ENCODE data around the gene APAF1.
"Not testable (repeated sequence)": the region's sequence is repeated elsewhere in the genome, so short reads cannot be mapped to it uniquely, and the experiment has no call there.

APAF1 gene

DNA sequence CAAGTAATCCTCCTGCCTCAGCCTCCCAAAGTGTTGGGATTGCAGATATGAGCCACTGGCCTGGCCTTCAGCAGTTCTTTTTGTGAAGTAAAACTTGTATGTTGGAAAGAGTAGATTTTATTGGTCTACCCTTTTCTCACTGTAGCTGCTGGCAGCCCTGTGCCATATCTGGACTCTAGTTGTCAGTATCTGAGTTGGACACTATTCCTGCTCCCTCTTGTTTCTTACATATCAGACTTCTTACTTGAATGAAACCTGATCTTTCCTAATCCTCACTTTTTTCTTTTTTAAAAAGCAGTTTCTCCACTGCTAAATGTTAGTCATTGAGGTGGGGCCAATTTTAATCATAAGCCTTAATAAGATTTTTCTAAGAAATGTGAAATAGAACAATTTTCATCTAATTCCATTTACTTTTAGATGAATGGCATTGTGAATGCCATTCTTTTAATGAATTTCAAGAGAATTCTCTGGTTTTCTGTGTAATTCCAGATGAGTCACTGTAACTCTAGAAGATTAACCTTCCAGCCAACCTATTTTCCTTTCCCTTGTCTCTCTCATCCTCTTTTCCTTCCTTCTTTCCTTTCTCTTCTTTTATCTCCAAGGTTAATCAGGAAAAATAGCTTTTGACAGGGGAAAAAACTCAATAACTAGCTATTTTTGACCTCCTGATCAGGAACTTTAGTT is 88.7 kb downstream of the APAF1 start:
- no peak for DNase-seq

DNA sequence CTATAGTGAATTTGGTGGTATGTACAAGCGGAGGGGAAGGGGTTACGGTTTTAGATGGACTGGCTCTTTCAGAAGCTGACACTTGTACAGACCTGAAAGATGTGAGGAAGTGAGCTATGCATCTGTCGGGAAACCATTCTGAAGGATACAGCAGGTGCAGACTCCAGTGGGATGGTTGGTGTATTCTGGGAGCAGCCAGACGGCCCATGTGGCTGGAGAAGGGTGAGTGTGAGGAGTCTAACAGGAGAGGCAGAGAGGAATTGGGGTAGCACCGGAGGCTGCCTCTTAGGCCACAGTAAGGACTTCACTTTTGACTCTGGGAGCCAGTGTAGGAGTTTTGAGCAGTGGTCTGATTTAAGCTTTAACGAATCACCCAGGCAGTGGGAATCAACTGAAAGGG is 90.7 kb downstream of the APAF1 start:
- no peak for DNase-seq

DNA sequence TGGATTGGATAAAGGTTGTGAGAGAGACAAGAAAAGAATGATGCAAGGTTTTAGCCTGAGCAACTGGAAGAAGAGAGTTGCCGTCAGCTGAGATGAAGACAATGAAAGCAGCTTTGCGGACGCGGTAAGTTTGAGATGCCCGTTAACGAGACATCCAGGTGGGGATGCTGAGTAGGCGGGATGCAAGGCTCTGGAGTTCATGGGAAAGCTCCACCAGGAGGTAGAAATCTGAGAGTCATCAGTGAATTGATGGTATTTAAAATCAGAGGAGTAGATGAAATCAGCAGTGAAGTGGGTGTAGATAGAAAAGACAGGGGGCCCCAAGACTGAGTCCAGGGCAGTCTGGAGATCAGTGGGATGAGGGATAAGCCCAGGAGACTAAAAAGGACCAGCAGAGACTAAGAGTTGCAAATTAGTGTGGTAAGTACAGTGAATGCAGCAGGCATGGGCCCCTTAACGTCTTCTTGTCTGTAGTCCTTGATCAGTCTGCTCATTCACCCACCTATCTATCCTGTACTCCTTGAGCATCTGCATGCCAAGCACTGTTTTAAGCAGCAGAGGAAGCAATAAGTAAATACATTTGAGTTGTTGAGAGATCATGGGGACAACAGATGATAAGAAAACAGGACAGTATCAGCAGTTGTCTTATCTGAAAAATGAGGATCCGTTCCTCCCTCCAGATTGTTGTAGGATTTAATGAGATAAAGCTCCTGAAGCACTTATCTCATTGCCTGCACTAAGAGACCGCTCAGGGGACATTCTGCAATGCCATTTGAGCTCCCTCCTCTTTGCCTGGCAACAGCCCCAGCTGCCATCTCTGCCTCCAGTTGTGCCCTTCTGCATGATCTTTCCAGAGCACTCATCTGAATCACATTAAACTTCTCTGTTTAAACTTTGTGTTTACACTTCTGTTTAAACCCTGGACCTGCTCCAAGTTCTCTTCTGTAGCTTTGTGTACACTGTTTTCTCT is 91.5 kb downstream of the APAF1 start:
- DNase-seq, result no peak

DNA sequence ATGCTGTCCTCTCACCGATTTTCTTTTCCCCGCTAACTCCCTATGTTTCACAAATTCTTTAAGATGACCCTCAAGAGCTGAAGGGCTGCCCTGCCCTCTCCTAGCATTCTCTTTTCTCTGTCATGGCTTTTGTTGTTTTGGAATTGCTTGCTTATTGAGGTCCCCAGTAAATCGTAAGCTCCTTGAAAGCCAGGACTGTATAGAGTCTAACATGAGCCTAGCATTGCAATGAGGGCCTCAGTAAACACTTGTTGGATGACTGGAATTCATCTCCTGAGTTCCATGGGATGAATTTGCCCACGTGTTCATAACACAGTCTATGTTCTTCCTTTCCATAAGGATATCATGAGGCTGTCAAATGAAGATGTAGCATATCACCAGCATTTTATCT is 92.2 kb downstream of the APAF1 start:
- DNase-seq, result no peak

DNA sequence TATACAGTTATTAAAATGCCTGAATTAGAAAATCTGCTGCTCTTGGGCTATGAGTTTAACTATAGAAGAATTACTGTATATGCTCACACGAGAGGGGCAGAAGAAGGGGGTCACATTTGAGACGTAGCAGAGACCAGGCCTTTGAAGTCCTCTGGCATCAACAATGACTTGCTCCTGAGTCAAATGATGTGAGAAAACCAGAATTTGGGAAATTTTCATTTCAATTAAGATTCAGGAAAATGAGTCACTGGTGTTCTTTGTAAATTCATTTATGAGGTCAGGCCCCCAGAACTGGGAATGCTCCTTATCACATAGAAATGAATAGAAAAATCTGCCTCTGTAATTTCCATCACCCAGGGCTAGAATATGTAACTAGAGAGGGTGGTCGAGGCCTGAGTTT is 92.9 kb downstream of the APAF1 start:
- DNase-seq, result no peak

DNA sequence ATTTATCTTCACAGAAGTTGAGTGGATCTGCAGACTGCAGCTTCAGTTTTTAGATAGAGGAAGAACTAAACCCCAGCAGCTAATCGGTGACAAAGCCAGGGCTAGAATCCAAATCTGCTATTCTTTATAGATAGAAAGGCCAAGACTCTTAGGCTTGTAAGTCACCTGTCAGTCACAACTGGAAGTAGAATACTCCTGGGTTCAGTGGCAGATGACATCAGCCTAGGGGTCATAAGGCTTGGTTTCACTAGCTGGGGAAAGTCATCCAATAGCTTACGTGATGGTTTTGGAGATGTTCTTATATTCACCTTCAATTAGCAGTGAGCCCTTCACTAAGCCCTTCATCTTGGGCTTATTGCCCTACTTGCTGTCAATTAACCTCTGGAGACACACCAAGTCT is 93.4 kb downstream of the APAF1 start:
- no peak for DNase-seq

DNA sequence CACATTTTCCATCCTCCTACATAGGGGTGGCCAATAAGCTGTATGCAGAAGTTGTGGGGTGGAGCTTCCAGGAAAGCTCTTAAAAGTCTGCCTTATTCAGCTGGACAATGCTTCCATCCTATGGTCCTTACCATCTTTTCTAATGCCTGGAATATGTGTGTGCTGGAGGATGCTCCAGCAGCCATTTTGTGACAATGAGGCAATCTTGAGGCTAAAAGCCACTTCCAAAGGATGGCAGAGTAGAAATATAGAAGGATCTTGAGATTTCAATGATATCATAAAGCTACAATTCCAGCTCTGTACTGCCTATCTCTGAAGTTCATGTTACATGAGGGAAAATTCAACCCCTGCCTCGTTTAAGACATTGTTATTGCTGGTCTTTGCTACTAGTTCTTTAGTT is 95.7 kb downstream of the APAF1 start:
- DNase-seq, result no peak

DNA sequence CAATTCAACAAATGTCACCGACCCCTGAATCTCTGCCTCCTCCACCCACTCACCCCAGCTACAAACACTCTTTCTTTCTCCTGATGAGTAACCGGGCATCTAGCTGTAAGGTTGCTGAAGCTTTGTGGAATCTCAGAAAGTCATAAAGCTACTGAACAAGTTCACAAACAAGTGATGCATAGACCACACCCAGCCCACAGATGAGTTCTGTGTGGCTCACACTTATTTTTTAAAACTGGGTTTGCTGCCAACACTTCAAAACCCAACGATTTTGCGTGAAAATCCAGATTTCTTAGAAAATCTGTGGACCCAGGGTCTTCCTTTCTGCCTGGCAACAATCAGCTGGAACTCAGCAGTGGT is 96.1 kb downstream of the APAF1 start:
- no peak for DNase-seq

DNA sequence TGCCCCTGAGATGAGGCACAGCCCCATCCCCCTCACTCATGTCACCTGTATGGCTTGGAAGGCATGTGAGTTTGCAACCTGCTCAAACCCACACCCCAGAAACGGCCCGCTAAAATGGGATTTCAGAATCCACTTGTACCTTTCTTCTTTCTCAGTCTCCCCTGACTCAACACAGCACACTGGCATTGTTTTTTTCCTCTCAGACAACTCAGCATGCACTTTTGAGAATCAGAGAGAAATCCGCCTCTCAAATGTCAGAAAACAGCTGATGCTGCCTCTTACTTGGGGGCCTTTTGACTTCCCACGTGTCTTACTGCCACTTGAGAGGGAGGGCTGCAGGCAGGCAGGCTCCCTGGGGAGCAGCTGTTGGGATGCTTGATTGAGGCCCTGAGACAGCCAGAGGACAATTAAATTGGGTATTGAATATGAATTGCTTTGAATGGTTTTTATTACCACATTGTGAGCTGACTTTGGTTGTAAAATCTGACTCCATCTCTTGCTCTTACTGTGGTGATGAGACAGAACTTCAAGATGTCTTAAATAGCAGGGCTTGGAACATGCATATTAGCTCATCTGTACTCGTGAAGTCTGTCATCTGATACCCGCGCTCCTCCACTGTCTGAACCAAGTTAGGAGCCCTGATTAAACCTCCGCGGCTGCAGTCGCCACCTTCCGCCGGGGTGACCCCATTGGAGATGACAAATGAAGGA is 96.6 kb downstream of the APAF1 start:
- no peak for DNase-seq

DNA sequence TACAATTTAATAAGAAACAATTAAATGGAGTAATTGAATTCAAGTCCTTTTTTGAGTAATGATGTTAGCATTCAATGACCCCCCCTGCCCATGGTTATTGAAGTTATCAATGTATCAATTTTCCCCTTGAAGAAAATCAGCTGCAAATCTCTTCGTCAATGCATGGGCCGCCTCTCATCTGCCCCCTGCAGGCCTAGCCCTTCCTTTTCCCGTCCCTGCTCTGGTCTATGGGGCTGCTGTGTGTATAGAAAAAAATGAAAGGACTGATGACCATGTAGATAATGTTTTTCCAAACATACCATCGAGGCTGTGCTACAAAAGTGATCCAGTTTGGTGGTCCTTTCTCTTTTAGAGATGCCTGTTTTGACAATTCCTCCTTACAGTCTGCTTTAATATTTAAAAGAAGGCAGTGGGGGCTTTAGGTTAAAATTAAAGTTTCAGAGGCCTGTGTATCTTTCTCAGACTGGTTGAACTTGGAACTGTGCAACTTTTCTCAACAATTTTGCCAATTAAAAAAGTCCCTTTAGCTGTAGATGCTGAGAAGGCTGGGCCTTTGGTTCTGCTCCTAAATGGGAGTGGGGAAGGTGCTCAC is 98.4 kb downstream of the APAF1 start:
- no peak for DNase-seq

DNA sequence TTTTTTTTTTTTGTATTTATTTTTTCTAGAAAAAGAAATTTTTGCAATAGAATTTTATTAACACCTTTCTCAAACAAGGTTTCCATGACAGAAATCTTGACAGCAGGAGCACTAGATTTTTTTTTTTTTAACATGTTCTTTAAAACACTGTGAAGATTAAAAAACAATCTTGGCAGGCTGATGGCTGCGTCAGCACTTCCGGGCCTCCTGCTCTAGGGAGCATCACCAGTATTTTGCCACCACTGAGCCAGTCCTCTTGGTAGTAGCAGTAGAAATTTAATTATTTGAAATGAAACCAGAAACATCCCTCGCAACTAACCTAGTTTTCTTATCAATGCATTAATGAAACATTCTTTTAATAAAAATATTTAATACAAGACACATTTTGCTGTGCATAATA is 99.6 kb downstream of the APAF1 start:
- DNase-seq, result no peak

DNA sequence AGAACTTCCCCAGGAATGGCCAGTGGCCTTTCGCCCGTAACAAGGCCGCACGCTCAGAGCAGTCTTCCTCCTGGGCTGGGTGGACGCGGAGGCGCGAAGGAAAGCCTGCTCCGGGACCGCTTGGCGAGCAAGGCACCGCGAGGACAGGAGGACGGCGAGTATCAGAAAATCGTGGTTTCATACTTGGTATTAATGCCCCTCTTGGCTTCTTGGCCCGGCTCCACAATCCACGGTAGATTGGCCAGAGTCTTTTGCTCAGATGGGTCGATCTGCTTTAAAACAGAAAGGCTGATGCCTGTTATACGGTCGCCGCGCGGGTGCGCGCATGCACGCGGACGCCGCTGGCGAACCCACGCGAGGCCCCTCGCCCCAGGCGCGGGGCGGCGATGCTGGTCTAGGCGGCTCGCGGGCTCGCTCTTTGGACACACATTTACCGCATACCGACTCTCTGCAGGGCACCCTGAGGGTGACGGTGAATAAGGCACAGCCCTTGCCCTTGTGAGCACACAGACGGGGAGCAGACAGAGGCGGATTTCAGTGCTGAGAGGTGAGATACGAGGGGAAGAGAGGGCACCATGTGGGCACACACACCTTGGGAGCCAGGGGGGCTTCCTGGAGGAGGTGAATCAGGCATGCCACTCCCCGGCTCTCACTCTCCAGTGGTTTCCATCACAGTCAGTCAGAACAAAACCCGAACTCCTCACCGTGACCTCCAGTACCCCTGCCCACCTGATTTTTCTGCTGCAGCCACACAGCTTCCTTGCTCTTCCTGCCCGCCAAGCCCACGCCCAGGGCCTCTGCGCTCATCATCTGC is 100.7 kb downstream of the APAF1 start:
- DNase-seq, result no peak

DNA sequence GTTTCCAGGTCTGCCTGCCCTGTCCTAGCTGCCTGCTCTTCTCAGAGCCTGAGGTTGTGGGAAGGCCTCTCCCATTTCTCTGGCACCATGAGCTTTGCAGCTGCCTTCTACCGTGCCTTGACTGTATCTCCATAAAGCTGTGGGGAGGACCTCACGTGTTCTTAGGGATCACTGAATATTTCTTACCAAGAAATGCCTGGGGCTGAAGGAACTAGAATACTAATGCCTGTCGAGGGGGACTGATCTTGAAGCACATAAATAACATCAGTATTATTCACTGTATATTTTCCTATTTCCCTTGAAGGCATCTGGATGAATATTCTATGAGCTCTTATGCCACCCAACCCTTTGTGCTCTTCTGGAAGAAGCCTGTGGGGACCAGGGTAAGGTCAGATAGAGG is 103.4 kb downstream of the APAF1 start:
- DNase-seq, result no peak

DNA sequence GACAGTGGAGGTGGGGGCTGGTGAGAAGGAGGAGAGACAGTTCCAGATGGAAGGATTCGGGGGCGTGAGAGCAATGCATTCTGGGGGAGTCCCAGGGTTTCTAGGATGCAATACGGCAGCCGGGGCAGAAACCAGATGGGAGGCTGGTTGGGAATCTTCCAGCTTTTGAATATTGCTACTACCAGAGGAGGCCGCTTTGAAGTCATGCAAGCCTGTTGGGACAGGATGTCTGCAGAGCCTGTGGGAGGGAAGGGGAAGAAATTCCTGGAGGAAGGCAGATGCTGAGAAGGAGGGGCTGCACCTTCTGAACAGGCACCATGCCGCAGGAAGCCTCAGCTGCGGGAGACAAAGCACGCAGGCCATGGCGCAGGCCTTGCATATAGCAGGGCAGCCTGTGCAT is 105.4 kb downstream of the APAF1 start:
- no peak for DNase-seq

DNA sequence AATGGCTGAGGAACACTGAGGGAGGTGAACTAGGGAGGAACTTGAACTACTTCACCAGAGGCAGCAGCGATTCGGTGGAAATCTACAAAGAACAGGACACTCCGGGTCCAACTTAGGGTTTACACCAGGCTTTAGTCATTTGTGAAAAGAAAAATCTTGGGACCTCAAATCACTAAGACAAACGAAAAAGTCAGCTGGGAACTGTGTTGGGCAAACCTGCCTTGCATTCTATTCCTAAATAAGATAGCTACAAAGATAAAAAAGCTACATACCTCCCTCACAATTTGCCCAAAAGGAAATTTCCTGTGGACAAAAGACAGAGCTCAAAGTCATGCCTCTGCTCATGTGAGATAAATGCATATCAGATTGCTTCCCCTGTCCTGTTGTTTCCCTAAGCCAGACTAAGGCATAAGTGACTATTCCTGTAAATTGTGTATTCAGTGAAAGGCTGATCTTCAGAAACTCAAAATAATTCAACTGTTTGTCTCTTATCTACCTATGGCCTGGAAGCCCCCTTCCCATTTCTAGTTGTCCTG is 106.6 kb downstream of the APAF1 start:
- no peak for DNase-seq

DNA sequence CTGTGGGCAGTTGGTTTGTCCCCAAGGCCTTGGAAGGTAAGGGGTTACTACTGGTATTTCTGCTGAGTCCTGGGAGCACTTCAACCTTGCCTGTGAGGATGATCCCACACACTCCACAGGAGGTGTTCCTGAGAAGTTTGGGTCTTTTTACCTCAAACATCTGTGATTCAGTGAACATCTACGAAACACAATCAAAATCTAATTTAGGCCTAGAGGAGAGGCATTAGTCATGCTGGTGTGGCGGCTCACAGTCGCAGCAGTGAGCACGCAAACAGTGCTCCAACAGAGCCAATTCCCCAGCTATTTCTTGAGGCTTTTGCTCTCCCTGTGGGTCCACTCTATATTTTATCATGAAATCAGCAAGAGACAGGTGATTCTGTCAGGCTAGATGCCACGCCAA is 107.6 kb downstream of the APAF1 start:
- DNase-seq, result no peak

DNA sequence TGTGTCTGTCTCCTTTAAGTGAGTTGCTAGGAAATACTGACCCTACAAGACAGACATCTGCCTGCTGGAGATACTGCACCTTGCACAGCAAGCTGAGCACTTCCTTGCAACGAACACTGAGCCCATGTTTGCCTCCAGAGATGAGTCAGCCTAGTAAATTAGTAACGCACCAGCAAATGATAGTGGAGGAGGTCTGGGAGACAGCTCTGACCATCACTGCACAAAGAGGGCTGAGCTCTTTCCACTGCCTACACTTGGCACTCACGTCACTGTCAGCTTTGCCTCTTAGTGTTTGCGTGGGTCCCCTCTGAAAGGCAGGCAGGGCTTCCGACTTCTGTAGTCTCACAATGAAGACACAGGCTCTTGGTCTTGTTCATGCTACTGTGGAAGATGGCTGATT is 109.0 kb downstream of the APAF1 start:
- no peak for DNase-seq

DNA sequence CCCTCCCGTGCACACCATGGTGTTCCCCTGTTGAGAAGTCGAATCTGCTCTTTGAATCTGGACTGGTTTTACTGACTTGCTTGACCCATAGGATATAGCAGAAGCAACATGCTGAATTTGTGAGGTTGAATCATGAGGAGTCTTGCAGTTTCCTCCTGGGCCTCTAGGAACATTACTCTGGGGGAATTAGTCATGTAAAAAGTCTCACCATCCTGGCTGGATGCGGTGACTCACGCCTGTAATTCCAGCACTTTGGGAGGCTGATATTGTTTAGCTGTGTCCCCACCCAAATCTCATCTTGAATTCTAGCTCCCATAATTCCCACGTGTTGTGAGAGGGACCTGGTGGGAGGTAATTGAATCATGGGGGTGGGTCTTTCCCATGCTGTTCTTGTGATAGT is 110.8 kb downstream of the APAF1 start:
- DNase-seq, result not testable (repeated sequence)

DNA sequence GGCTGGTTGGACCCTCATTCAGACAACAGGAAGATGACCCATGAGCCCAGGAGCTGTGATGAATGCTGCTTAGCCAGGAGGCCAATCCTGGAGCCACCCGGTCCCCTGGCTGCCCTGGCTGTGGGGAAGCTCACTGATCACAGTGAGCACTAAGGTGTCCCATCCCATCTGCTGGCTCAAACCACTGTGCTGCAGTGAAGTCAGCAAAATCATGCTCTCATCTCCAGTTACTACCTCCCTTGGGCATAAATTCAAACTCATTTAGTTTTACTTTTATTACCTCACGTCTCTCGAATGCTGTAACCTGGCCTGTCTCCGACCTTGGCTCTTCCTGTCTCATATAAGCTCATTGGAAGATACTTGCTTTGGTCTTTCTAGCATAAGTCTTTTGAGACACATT is 112.4 kb downstream of the APAF1 start:
- DNase-seq, result no peak

DNA sequence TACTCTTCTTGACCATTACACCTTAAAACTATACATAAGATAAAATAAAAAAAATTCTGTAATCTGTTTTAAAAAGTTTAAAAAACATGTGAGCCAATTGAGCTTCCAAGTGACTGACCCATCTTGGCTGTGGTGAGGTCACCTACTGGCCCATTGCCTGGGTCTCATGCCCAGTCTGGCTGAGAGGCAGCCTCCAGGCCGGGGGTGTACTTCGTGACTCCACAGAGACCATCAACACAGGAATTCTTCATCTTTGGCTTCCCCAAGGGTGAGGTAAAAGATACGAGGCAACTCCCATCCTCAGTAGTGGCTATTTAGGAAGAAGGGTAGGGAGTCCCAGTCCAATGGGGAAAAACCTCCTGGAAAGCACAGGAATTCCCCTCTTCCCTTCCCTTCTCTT is 113.2 kb downstream of the APAF1 start:
- DNase-seq, result no peak

DNA sequence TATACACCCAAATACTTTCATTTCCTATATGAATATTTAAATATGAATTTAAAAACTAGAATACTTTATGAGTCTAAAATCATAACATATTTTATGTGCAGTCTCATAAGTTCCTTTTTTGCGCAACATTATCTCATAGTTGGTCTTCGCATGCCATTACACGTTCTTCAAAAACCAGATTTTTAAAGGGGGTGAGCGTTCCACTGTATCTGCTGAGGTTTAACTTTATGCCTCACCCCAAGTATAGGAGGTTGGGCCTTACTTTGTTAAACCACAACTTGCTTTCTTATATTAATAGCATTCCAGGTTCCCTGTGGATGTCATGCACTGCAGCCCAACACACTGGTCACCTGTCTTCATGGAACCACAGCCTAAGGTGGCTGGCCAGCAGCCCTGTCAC is 118.6 kb downstream of the APAF1 start:
- DNase-seq, result no peak

DNA sequence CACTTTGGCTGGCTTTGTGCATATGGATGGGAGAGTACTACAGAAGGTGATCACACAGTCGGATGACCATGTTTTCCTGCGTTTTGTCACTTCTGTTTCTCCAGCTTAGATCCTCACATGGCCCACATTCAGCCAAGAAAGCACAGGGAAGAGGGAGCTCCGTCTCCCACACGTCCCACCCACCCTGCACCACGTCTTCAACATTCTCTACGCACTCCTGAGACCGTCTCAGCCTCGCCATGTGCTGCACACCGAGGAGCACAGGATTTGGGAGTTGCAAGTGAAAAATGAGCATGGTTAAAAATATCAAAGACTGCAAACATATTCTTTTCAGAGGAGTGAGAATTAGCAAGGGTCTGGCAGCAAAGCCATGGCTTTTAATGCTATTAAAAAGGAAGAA is 122.2 kb downstream of the APAF1 start:
- no peak for DNase-seq

Measured in NCI-H1048 (cell line).